CD4-positive, alpha-beta T cell treated with Interleukin-21 for 1 hour (primary cell): ENCODE results near the gene UMAD1.
"Not testable (repeated sequence)": the region's sequence is repeated elsewhere in the genome, so short reads cannot be mapped to it uniquely, and the experiment has no call there.

ENCODE experiments used
- DNase-seq: peaks from one replicate; pipeline ENCODE4 v3.0.0-alpha.2; 2020

The UMAD1 gene

DNA sequence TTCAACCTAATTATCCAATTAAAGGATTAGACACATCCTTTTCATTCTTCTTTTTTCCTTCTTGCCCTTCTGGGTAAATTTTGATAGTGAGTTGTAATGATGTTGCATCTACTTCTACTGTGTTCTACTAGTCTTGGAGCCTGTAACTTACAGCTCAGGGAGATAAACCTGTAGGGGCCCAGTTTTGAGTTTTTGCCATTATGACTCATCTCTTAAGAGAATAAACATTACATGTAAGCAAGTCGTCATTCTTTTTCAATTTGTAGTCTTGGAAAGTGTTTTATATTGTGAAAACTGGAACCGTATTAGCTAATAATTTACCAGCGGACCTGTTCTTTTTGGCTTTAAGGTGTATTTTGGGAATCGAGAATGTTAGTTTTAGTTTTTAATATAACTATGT is 167.6 kb downstream of the UMAD1 start:
- no peak for DNase-seq

DNA sequence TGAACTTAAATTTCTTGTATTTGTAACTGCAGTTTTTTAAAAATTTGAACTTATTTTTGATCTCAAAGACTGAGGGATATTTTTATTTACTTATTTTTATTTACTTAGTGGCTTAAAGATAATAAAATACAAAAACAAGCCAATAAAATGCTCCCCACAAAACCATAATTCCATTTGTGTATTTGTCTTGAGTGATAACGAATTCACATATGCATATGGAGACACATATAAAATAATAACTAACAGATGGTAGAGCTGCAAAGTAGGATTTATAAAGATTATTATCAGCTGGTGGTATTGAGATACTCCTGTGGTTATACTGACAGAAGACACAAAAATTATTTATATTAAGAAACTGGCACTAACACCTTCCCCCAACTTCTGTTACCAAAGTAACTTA is 168.1 kb downstream of the UMAD1 start:
- DNase-seq: no peak

DNA sequence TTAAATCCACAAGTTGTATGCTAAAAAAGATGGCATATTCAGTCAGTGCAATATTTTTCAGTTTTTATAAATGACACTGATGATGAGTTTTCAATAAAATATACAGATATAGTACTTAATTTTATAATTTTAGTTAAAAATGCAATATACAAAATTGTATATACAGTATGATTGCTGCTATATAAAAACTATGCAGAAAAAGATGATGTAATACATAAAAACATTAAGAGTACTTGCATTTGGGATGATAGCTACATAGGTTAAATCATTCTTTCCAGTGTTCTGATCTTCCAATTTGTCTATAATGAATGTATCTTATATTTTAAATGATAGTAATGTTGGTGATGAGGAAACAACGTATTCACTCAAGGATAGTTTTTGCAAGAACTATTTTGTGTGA is 169.8 kb downstream of the UMAD1 start:
- DNase-seq: no peak

DNA sequence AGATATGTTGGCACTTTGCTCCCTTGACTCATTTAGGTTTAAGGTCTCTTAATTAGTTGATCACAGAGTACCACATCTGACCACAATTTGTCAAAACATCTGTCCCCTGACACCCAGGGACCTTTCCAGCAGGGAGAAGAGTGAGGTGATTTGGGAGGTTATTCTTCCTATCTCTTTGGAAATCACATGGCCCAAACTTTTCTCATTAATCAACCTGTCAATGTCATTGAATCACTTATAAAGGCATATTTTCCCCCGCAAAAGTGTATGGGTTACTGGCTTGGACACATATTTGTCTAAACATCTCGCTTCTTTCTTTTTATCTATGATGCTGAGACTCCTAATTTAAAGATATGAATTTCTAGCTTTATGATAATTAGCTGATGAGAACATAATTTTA is 170.3 kb downstream of the UMAD1 start:
- DNase-seq: no peak

DNA sequence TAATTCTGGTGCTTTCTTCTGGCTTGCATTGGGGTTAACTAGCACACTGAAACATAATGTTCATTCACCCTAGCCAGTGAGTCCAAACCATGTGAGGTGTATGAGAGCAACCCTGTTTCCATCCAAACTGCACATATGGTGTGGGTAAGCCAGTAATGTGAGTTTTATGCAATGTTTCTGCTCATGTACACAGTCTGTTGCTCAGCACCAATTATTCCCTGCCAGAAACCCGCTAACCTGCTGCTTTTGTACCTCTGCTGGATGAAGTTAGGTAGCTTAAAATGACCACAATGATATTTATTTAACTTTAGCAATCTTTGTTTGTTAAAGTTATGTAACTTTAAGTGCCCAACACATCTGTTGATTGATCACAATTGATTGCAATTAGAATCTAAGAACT is 171.6 kb downstream of the UMAD1 start:
- DNase-seq: no peak

DNA sequence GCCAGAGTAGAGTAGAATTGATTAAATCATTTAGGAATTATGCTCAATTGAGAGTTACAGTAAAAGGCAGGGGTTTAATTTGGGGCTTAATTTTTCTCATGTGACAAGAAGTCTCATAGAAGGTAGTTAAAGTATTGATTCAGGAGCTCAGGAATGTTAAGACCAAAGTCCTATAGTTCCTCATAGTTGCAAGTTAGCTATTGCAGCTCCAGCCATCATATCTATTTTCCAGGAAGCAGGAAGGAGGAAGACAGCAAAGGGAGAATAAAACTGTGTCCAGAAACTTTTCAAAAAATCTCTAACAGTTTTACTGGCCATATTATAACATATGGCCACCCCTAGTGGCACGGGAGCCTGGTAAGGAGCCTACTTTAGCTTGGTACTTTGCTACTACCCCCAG is 174.8 kb downstream of the UMAD1 start:
- DNase-seq: no peak

DNA sequence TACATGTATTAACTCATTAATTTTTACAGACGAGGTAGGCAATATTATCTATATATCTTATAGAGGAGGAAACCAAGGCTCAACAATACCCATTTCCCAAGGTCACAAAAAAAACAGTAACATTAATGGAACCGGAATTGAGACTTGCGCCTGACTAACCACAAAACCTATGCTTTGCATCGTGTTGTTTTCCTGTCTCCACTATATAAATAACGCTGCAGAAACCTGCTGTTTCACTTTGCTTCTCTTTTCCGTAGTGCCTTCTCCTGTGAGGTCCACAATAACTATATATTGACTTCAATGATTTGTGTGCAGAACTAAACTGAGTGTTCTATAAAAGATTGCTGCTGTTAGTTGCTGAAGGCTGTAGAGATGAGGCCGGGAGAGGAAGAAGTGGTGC is 175.5 kb downstream of the UMAD1 start:
- peak; percentile 48 for DNase-seq

DNA sequence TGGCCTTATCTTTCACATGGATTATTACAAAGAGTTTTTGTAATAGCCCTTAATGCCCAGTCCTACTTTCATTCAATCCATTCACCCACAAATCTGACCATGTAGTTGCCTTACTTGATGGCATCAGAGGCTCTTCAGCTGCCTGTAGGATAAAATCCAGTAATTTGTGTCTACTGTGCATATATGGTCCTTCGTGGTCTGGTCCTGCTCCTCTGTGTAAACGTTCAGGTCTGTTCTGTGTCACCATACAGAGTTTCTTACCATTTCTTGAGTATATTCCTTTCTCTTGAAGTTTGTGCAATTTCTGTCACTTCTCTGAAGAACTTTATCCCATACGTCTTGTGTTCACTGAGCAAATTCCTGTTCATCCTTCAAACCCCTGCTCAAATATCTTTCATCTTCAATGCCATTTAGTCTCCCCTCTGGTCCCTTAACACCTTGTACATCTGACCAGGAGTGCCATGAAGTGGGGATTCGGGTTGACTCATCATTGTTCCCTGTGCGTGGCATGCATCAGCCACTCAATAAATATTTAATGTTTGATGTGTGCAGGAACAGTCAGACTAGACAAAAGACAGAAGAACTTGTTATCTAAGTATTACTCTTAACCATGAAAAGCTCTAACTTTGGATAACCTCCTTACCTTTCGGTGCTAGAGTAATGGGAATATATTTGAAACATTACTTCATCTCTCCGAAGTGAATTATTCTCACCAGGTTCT is 176.4 kb downstream of the UMAD1 start:
- no peak for DNase-seq

DNA sequence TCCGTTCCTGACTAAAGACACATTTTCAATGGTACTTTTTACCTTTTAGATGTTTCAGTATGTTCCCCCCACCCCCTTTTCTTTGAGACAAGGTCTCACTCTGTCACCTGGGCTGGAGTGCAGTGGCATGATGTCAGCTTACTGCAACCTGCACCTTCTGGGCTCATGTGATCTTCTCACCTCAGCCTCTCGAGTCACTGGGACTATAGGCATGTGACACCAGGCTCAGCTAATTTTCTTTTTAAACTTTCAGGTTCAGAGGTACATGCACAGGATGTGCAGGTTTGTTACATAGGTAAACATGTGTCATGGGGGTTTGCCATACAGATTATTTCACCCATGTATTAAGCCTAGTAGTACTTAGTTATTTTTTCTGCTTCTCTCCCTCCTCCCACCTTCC is 177.2 kb downstream of the UMAD1 start:
- peak; percentile 24 for DNase-seq

DNA sequence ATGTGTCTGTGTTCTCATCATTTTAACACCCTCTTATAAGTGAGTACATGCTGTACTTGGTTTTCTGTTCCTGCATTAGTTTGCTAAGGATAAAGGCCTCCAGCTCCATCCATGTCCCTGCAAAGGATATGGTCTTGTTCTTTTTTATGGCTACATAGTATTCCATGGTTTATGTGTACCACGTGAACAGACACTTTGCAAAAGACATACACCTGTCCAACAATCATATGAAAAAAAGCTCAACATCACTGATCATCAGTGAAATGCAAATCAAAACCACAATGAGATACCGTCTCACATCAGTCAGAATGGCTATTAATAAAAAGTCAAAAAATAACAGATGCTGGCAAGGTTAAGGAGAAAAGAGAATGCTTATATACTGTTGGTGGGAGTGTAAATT is 177.6 kb downstream of the UMAD1 start:
- not testable (repeated sequence) for DNase-seq

DNA sequence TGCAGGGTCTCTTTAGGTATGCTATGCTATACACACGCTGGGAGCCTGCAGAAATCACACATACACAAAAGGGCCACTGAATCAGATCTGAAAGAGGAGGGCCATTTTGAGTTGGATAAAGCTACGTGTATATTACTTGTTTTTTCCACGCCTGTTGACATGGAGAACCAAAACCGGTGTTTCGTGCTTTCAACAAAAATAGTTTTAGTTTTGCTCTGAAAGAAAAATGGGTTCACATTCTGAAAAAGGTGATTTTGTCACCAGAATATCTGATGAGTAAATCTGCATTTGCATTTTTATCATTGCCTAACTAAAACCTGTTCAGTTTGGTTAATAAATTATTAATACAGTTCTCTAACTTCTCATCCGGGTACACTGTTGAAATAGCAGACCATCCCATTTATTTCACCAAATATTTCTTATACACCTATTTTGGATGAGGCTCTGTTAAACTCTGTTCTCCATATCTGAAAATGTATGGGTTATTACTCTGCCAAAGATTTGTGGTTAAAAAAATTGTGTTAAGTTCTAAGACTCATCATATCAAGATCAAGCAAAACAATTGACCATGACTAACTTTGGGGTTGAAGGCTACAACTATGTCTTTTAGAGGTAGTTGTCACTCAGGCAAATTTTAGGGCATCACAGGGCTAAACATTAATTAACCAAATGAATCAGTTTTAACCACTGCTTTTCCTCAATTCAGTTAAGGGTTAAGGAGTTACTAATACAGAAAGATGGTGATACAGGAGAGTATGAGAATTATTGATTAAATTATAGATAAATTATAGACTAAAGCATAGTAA is 179.1 kb downstream of the UMAD1 start:
- no peak for DNase-seq

DNA sequence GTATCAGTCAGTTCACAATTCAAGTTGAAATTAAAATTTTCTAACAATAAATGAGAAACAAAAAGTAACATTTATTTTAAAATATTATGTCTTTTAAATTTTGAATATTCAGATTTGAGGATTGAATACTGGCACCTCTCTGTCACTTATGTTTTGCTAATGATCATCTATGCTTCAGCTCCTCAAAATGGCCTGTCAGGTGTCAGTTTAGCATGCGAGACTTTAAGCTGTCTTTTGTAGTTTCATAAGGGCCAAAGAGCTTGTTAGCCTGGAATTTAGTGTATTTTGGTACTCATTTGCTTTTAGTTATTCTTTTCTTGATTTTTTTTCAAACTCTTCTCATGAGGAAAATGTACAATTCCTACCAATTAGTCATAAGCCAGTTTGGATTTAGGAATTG is 179.9 kb downstream of the UMAD1 start:
- no peak for DNase-seq

DNA sequence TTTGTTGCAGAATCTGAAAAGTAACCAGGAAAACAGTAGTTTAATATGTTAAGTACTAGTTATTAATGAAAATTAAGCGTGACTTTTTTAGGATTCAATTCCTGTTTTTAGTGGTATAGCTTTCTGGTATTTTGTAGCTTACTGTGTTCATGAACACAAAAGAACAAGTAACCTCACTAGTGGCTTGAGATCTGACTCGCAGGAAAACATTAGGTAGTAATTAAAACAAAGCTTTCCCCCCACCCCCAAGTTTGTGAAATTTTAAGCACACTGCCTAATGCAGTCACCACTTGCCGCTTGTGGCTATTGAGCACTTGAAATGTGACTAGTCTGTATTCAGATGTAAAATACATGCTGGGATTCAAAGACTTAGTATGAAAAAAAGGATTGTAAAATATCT is 180.4 kb downstream of the UMAD1 start:
- DNase-seq: no peak

DNA sequence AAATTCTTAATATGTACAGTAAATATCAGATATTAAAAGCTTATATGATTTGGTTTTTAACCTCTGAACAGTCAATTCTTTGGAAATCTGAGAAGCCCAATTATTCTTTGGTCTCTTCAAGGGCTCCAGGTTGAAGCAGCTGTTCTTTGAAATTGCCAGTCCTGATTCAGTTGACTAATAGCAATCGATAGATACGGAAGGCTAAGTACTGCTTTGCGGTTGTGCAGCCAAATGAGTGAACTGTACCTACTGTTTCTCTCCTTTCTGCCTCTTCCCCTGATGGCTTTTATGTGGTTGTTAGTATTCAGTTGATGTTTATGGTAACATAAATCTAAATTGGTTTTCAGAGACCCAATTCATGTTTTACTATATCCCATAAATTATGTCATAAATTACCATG is 181.0 kb downstream of the UMAD1 start:
- no peak for DNase-seq

DNA sequence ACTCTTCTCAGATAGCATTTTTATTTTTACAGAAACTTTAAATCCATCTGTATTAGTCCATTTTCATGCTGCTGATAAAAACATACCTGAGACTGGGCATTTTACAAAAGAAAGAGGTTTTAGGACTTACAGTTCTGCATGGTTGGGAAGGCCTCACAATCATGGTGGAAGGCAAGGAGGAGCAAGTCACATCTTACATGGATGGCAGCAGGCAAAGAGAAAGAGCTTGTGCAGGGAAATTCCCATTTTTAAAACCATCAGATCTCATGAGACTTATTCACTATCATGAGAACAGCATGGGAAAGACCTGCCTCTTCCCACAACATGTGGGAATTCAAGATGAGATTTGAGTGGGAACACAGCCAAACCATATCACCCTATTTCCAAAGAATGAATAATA is 184.7 kb downstream of the UMAD1 start:
- DNase-seq: not testable (repeated sequence)

DNA sequence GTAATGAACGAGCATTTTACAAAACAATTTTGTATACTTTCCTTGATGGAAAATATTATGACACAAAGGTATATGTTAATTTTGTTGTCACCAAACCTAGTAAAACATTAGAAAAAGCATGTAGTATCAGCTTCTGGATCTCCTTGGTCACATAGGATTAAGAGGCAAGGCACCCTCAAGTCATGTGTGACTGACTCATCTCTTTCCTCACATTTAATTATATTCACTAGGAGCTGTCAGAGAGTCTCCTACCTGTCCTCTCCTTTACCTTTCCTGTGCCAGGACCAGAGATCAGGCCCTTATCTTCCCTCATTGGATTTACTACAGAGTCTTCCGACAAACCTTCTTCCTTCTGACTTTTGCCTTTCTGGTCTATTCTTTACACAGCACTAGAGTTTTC is 189.1 kb downstream of the UMAD1 start:
- DNase-seq: no peak

DNA sequence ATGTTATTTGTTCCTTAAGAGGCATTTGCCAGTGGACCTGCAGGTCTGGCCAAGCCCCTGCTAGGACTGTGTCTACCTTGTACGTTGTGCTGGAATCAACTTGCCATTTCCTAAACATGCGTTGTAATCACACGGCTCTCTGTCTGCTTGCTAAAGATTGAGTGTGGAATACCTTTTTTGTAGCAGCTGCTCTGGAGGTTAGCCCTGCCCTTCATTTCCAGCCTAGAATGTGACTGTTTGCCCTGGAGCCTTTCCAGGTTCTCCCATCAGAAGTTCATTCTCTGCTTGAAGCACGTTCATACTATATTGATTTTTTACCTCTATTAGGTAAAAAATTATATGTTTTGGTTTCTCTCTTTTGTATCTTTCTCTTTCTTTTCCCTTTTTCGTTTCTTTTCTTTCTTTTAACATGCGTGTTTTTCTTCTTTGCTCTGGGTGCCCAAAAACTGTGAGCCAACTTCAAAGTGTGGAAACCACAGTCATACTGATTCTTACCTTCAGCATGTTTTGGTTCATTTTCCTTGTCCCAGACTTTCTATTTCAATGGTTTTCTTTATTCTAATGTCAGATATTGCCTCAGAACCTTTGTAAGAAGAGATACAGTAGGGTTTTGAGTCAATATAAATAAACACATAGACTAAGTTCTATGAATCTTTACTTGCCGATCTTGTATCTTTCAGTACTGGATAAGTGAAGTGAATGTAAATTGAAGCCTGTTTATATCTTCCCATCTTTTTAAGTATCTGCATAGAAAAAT is 189.7 kb downstream of the UMAD1 start:
- DNase-seq: no peak

DNA sequence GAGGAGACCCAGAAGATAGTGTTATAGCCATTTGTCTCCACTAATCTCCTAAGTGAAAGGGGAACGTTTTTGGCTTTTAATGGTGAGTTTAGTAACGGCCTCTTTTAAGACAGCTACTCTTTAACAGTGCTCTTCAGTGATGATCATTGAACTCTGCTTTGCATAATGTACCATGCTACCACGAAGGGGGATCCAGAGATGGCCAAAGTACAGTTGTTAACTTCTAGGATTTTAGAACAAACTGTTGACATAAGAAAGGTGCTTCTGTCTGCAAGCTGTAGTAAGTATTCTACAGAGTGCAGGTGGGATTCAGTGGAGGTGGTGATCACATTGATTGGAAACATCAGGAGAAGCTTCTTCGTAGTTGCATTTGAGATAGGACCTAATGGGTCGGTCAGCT is 192.0 kb downstream of the UMAD1 start:
- no peak for DNase-seq

DNA sequence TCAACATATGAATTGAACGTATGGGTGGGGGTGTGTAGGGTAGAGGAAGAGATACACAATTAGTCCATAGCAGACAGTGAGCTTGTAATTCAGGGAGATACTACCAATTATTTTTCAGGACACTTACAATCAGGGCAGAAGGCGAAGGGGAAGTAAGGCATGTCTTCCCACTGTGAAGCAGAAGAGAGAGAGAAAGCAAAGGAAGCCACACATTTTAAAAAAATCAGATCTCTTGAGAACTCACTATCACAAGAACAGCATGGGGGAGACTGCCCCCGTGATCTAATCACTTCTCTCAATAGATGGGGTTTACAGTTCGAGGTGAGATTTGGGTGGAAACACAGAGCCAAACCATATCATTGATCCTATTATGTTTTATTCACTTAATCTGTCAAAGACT is 194.2 kb downstream of the UMAD1 start:
- DNase-seq: no peak

DNA sequence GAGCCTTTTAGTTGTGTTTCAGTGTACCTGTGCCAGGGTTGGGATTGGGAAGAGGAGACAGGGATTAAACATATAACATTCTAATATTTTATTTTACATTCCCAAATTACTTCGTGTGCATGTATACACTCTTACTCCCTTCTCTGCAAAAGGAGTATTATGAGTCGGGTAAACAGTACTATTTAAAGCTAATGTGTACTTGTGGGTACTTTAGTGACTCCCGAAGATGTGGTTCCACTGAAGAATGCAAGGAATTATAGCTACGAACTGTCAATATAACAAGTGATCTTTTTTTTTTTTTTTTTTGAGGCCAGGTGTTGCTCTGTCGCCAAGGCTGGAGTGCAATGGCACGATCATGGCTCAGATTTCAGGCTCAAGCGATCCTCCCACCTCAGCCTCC is 200.5 kb downstream of the UMAD1 start:
- no peak for DNase-seq

DNA sequence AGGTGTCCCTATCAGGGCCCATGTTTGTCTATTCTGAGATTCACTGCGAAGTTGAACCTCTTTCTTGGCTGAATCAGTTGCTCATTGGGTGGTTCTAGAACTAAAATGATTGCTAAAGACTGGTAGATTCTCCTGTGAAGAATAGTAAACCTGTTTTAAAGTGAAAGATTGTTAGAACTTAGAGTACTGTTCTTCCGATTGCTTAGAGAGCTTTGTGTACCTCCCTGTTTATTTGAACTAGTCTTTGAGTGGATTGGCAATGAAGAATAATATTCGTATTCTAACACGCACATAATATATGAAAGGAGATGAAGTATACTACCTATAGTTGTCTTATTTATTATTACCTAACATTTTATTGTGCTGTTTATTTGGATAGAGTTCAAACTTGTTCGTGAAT is 202.7 kb downstream of the UMAD1 start:
- DNase-seq: no peak

DNA sequence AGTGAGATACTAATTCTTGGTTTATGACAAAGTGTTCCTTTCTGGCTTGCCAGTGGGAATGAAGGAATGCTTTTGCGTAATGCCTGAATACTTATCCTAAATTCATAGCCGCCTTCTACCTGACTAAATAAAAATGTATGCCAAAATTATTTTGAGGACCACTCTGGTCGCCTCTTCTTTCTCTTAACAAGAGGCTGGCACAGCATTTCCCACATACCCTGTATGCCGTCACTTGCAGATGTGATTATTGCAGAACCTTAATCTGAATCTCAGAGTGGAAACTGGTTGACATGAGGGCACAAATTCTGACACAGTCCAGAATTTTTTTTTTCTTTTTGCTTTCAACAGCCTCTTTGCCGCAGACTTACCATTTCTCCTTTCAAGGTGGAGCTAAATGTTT is 203.4 kb downstream of the UMAD1 start:
- no peak for DNase-seq

DNA sequence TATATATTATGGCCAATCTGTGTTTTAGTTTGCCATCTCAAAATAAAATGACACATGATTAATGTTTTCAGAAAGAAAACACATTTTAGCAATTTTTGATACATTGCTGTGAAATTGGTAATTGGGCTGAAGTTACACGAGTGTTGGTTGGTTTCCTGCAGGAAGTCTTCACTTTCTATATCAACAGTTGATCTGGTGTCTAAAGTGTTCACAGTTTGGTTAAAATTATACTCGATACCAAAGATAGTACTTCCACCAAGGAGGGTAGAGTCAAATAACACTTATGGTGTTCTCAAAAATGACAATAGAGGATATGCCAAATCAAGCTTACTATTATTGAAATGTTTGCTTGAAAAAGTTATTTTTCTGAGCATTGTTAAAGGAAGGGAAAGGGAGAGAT is 207.7 kb downstream of the UMAD1 start:
- peak; percentile 21 for DNase-seq

DNA sequence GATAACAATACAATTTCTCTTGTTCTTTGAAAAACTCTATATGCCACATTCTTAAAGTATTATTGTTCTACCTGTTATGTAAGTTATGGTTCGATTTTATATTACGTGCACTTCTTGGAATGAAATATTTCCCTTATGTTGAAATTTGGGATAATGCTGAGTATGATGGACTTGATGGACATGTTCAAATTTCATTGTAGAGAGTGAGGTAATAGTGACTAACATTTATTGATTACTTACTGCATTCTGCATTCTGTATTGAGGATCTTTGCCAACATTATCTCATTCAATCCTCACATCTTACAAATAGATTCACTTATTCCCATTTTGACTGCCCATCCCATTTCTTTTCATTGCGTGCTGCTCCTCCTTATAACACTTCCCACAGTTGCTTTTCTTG is 208.3 kb downstream of the UMAD1 start:
- no peak for DNase-seq
